A549 treated with AZD2906 at 1 μM for 4 hours (cell line): ENCODE measurements around the gene EIF4E1B. TPM values are rescaled to one million over a fixed set of nuclear protein-coding genes. Genes with fewer than 3 reads are reported as not detected.

Experiments
- total RNA-seq: library from RNA; stranded (reverse); fragments of 200-300 nt; extraction: Qiagen RNA extraction; gene quantifications from 5 replicates; pipeline ENCODE4 v1.2.3, GENCODE V29; 2022

Gene EIF4E1B, protein sequence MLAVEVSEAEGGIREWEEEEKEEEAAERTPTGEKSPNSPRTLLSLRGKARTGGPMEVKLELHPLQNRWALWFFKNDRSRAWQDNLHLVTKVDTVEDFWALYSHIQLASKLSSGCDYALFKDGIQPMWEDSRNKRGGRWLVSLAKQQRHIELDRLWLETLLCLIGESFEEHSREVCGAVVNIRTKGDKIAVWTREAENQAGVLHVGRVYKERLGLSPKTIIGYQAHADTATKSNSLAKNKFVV
- not detected in 5 replicates for total RNA-seq

DNA sequence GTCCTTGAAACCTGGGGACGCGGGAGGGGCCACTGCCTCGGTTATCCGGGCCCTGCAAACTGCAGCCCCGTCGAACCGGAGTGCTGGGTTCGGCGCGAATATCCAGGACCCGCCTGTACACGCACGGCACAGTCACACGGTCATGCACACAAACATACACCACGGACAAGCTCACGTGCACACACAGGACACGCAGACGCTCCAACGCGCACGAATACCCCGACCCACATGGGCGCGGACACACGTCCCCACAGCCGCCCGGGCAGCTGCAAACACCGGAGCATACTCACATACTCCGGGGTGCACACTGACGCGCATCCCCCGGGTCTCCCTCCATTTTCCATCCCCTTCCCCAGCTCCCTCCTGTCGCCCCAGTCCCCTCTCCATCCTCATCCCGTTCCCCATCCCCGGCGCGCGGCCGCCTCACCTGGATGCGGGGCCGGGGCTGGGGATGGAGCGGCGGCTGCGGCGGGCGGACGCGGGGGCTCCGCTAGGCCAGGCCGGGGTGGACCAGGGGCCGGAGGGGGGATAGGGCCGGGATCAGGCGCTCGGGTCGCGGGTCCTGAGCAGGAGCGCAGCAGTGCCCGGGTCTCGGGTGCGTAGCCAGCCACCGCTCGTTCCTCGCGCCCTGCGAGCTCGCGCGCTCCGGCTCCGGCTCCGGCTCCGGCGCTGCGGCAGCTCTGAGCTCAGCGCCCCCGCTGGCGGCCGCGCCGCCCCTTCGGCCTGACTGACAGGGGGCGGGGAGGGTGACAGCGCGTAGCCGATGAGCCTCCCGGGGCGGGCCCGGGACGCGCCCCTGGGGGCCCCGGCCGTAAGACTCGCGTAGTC lies at the start of gene EIF4E1B, which contains the start of gene SNCB:
EIF4E1B (plus strand) TSS at position 823 of the 828 bp plus-strand sequence. CDS start 12,113 bp downstream, outside the sequence.
SNCB (minus strand) TSS at position 682 of the 828 bp plus-strand sequence. CDS start 880 bp downstream, outside the sequence.

DNA sequence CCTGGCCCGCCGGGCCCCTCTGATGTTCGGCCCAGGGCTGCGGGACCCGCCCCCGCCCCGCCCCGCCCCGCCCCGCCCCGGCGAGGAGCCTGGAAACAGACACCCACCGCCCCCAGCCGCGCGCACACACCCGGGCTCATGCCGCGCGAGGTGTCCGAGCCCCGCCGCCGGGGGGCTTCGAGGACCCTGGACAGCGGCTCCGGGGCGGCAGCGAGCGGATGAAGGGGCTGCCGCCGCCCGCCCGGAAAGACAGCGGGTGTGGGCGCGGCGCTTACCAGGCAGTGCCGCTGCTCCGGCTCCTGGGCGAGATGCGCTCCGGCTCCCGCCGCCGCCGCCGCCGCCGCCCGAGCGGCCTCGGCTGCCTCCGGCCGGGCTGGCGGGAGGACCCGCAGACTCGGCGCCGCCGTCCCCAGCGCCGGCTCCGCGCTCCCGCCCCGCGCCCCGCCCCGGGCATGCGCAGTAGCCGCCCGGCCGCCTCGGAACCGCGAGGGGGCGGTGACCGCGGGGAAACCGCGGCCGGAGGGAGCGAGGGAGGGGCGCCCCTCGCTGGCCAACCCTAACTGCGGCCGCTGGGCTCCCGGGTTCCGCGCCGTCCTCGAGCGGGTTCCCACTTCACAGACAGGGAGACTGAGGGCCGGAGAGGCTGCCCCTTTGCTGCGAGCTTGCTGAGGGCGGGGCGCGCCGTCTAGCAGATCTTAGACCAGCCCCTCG lies 20.6 kb upstream of the EIF4E1B start, which contains the start of gene GPRIN1:
GPRIN1 (minus strand) TSS at position 433 of the 711 bp plus-strand sequence. CDS start 10,322 bp downstream, outside the sequence.

DNA sequence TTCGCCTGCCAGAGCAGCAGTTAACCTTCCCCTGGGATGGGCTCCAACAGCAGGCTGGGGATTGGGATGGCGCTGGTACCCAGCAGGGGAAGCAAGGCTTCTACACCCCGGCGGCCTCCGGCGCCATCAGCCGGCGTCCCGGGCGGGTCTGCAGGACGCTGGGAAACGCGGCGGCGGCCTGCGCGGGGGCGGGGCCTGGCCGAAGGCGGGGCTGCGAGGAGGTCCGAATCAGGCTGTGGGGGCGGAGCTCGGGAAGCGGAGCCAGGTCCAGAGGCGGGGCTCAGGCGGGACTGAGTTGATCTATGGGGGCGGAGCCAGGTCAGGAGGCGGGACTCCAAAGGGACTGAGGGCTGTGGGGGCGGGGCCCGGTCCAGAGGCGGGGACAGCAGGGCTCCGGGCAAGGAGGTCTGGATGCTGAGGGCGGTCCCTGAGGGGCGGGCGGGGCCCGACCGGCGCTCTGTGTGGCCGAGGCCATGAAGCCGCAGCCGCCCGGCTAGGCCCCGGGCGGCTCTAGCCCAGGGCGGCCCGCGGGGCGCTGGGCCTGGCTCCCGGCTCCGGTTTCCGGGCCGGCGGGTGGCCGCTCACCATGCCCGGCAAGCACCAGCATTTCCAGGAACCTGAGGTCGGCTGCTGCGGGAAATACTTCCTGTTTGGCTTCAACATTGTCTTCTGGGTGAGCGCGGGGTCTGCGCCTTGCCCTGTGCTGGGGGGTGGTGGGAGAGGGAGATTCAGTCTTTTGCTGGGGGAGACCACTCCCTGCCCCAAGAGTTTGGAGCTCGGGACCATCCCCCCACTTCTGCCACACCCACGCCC lies 16.8 kb downstream of the EIF4E1B start, which contains the start of gene TSPAN17:
TSPAN17 (plus strand) TSS at position 455 of the 813 bp plus-strand sequence; CDS start at position 587, 132 bp downstream.

Other genes starting within 250 kb of the EIF4E1B start
- 119 to 141 TPM (median 127 TPM) in 5 replicates for gene NOP16, start 242.1 kb upstream of the EIF4E1B start, total RNA-seq
- 258 to 286 TPM (median 259 TPM) in 5 replicates for gene HIGD2A, start 241.9 kb upstream of the EIF4E1B start, total RNA-seq
- 105 to 180 TPM (median 173 TPM) in 5 replicates for gene CLTB, start 214.1 kb upstream of the EIF4E1B start, total RNA-seq
- 43.4 to 54.7 TPM (median 44.3 TPM) in 5 replicates for gene FAF2, start 182.3 kb upstream of the EIF4E1B start, total RNA-seq
- 27.3 to 38.4 TPM (median 35.4 TPM) in 5 replicates for gene RNF44, start 93.3 kb upstream of the EIF4E1B start, total RNA-seq
- gene CDHR2, start 81.3 kb upstream of the EIF4E1B start, total RNA-seq: 0.06 to 0.29 TPM (median 0.15 TPM) in 5 replicates
- 8.2 to 9.6 TPM (median 9.2 TPM) in 5 replicates for gene GPRIN1, start 20.5 kb upstream of the EIF4E1B start, total RNA-seq
- 0.84 to 1.4 TPM (median 1.3 TPM) in 5 replicates for gene SNCB, start 141 bp upstream of the EIF4E1B start, total RNA-seq
- 61.7 to 65.9 TPM (median 63.1 TPM) in 5 replicates for gene TSPAN17, start 16.8 kb downstream of the EIF4E1B start, total RNA-seq
- gene UNC5A, start 179.9 kb downstream of the EIF4E1B start, total RNA-seq: 0.55 to 0.90 TPM (median 0.84 TPM) in 5 replicates